A673 (cell line): ENCODE measurements around the gene PARD3. TPM values are rescaled to one million over a fixed set of nuclear protein-coding genes. Genes with fewer than 3 reads are reported as not detected.

ENCODE experiments used
- BruUV-seq: library from RNA; stranded (reverse); fragments of 400-500 nt; replicated peaks from 2 replicates; lab custom pipeline; 2021; lab: Mats Ljungman, UMichigan
- CTCF ChIA-PET: fragments of 300-600 bp; sonication (Branson Sonifier 250); formaldehyde crosslinking; loops from one replicate; lab custom pipeline; 2022; ENCODE audit warnings: antibody characterized with exemption; lab: Charles Lee
- POLR2A ChIA-PET: fragments of 300-600 bp; sonication (Branson Sonifier 250); formaldehyde crosslinking; loops from one replicate; lab custom pipeline; 2022; ENCODE audit warnings: antibody characterized with exemption; ENCODE audit not compliant: low non-redundant PET; lab: Charles Lee
- DNase-seq: peaks from one replicate; pipeline ENCODE4 v3.0.0-alpha.2; 2015; ENCODE audit warnings: low spot score
- H3K27ac ChIP-seq: fragments of 200-600 bp; sonication (generic); 2 replicates; pipeline ENCODE4 v1.5.1; 2016; ENCODE audit warnings: mixed run types, low read depth, mild to moderate bottlenecking, mixed read lengths, antibody characterized with exemption, low read length; ENCODE audit not compliant: poor library complexity, severe bottlenecking
- H3K27me3 ChIP-seq: fragments of 200-600 bp; sonication (generic); replicated peaks from 2 replicates; pipeline ENCODE4 v1.6.1; 2017; ENCODE audit warnings: mixed run types, low read depth, mild to moderate bottlenecking, mixed read lengths, antibody characterized with exemption, low read length; ENCODE audit not compliant: insufficient read depth, poor library complexity
- H3K36me3 ChIP-seq: fragments of 200-600 bp; sonication (generic); 2 replicates; pipeline ENCODE4 v1.6.1; 2016; ENCODE audit warnings: mixed run types, mild to moderate bottlenecking, mixed read lengths, antibody characterized with exemption, low read length; ENCODE audit not compliant: insufficient read depth, poor library complexity, severe bottlenecking
- H3K4me1 ChIP-seq: fragments of 200-600 bp; sonication (generic); 2 replicates; pipeline ENCODE4 v1.6.1; 2017; ENCODE audit warnings: mixed run types, mild to moderate bottlenecking, mixed read lengths, antibody characterized with exemption, low read length; ENCODE audit not compliant: insufficient read depth, poor library complexity, severe bottlenecking
- H3K4me3 ChIP-seq: fragments of 200-600 bp; sonication (generic); 2 replicates; pipeline ENCODE4 v1.5.1; 2016; ENCODE audit warnings: low read depth, mixed run types, mild to moderate bottlenecking, mixed read lengths, low read length; ENCODE audit not compliant: poor library complexity, severe bottlenecking
- H3K9me3 ChIP-seq: fragments of 200-600 bp; sonication (generic); 2 replicates; pipeline ENCODE4 v1.6.1; 2016; ENCODE audit warnings: mixed run types, low read depth, mild to moderate bottlenecking, mixed read lengths, antibody characterized with exemption, low read length; ENCODE audit not compliant: poor library complexity, severe bottlenecking
- CTCF ChIP-seq: fragments of 300-800, 200-600 bp; sonication (generic); conservative IDR thresholded peaks from 2 replicates; pipeline ENCODE4 v1.5.1; 2017; ENCODE audit warnings: low read depth, mild to moderate bottlenecking, antibody characterized with exemption, low read length, moderate library complexity, mixed read lengths
- EZH2 ChIP-seq: fragments of 200-600 bp; sonication (generic); IDR thresholded peaks from 2 replicates; pipeline ENCODE4 v1.6.1; 2017; ENCODE audit warnings: borderline replicate concordance, low read depth, mild to moderate bottlenecking, mixed read lengths, antibody characterized with exemption, low read length; ENCODE audit not compliant: poor library complexity, severe bottlenecking
- intact Hi-C: fragments of 100-400 bp; cut with micrococcal nuclease; formaldehyde crosslinking; loops from one replicate; pipeline ENCODE4 v1.10.0; 2022; ENCODE audit not compliant: unreplicated experiment
- total RNA-seq: library from RNA; stranded (reverse); gene quantifications from 2 replicates; pipeline ENCODE4 v1.2.3, GENCODE V29; 2021

Gene PARD3
- total RNA-seq, 1 experiment from 2014 or later: 28.0 TPM

DNA sequence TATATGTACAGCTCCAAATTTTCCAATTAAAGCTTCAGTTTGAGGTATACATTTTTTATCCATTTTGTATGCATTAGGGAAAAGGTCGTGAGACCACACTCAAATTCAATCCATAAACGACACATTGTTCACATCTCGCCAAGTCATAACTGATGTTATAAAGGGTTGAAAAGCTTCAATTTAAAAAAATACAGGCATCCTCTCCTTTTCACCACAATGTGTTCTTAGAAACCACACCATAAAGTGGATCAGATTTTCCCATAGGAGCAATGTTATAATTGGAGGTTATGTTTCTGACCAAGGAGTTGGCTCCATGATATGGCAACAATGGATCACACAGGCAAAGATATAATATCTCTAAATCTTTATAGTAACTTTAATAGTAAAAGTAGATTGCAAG is 663.6 kb downstream of the PARD3 start:
- Histone ChIP-seq H3K36me3 (no peaks in the 10 kb centered on the region), H3K27ac (no peak overlapping the region), H3K27me3 (no peaks in the 10 kb centered on the region), H3K4me3 (no peak overlapping the region), H3K9me3 (no peaks in the 10 kb centered on the region), H3K4me1 (no peaks in the 10 kb centered on the region)
- ChIA-PET CTCF (no interaction called here), POLR2A (interaction anchor here (0.6 kb wide), 1 partner anchor 42 kb away, joined by 3 read pairs; no protein-coding TSS in a partner anchor)
- TF ChIP-seq EZH2 (no peak), CTCF (no peak)
- no peak for DNase-seq
- BruUV-seq: no TSS peak
- intact Hi-C loops: no loop called here

GRCh38 chr10:34150103-34150502 is 665.0 kb downstream of the PARD3 start:
- POLR2A ChIA-PET: no interaction called here
- CTCF ChIA-PET: no interaction called here
- Histone ChIP-seq H3K9me3 (no peaks in the 10 kb centered on the region), H3K27ac (no peak overlapping the region), H3K4me1 (no peaks in the 10 kb centered on the region), H3K4me3 (no peak overlapping the region), H3K36me3 (no peaks in the 10 kb centered on the region), H3K27me3 (no peaks in the 10 kb centered on the region)
- no peak for DNase-seq
- BruUV-seq: no TSS peak
- intact Hi-C loops: no loop called here
- TF ChIP-seq CTCF (no peak), EZH2 (no peak)

DNA sequence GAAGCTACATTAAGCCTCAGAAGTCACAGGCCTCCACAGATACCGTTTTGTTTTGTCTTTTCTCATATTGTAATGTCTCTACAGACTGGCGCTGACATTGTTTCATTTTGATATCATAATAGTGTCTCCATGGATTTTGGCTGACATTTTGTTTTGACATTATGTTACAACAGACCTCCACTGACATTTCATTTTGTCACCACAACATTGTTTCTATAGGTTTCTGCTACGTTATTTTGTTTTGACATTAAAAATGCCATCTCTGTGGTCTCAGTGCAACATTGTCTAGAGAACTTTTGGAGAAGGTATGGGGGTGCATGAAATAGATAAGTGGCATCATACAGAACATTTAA is 666.8 kb downstream of the PARD3 start:
- BruUV-seq: no TSS peak
- Histone ChIP-seq H3K4me1 (no peaks in the 10 kb centered on the region), H3K27me3 (no peaks in the 10 kb centered on the region), H3K9me3 (no peaks in the 10 kb centered on the region), H3K36me3 (no peaks in the 10 kb centered on the region), H3K27ac (no peak overlapping the region), H3K4me3 (no peak overlapping the region)
- intact Hi-C loops: no loop called here
- DNase-seq: no peak
- TF ChIP-seq CTCF (no peak), EZH2 (no peak)
- ChIA-PET POLR2A (interaction anchor here (0.6 kb wide), 1 partner anchor 185 kb away, joined by 3 read pairs; no protein-coding TSS in a partner anchor), CTCF (no interaction called here)
